GM19463 (cell line): ENCODE data around the gene EFCAB9.

Source experiments
- ATAC-seq: cut with Tn5 transposase; IDR thresholded peaks from one replicate; pipeline ENCODE4 v1.9.1; 2021; ENCODE audit warnings: mild to moderate bottlenecking, moderate library complexity; ENCODE audit not compliant: unreplicated experiment

The EFCAB9 gene

GRCh38 chr5:172165465-172165864, 28.5 kb upstream of the EFCAB9 start:
- peak; percentile 96 for ATAC-seq

- ATAC-seq, result no peak
Observed at GRCh38 chr5:172166030-172166826, 27.7 kb upstream of the EFCAB9 start.

GRCh38 chr5:172167895-172168294, 26.1 kb upstream of the EFCAB9 start:
- ATAC-seq, result no peak

- ATAC-seq, result no peak
Observed at GRCh38 chr5:172168311-172168710, 25.7 kb upstream of the EFCAB9 start.

GRCh38 chr5:172169216-172169615, 24.8 kb upstream of the EFCAB9 start:
- no peak for ATAC-seq

- ATAC-seq, result no peak
Observed at GRCh38 chr5:172170251-172170701, 23.7 kb upstream of the EFCAB9 start.

GRCh38 chr5:172171118-172171517, 22.9 kb upstream of the EFCAB9 start:
- ATAC-seq, result no peak

GRCh38 chr5:172172912-172173563, 20.9 kb upstream of the EFCAB9 start:
- ATAC-seq, result no peak

- no peak for ATAC-seq
Observed at GRCh38 chr5:172173564-172174153, 20.3 kb upstream of the EFCAB9 start.

GRCh38 chr5:172175263-172175719, 18.7 kb upstream of the EFCAB9 start:
- ATAC-seq, result peak; percentile 65

GRCh38 chr5:172177176-172177575, 16.8 kb upstream of the EFCAB9 start:
- ATAC-seq, result no peak

- ATAC-seq, result no peak
Observed at GRCh38 chr5:172178301-172178987, 15.5 kb upstream of the EFCAB9 start.

GRCh38 chr5:172178991-172179989, 14.7 kb upstream of the EFCAB9 start:
- peak; percentile 26 for ATAC-seq

- ATAC-seq, result no peak
Observed at GRCh38 chr5:172180936-172181335, 13.0 kb upstream of the EFCAB9 start.

GRCh38 chr5:172182291-172182690, 11.7 kb upstream of the EFCAB9 start:
- ATAC-seq, result no peak

- no peak for ATAC-seq
Observed at GRCh38 chr5:172183881-172184280, 10.1 kb upstream of the EFCAB9 start.

GRCh38 chr5:172185096-172185461, 8.9 kb upstream of the EFCAB9 start:
- no peak for ATAC-seq

- no peak for ATAC-seq
Observed at GRCh38 chr5:172186114-172186695, 7.8 kb upstream of the EFCAB9 start.

GRCh38 chr5:172187118-172188032, 6.6 kb upstream of the EFCAB9 start:
- peak; percentile 22 for ATAC-seq
